ENCODE measurements around the gene SNX32. TPM values are rescaled to one million over a fixed set of nuclear protein-coding genes. Genes with fewer than 3 reads are reported as not detected.

Gene SNX32
- total and polyA plus RNA-seq, 2 of the 13 experiments (the other 11 are each of a cell fraction or from before 2014, with no cell fraction given) = 0.09 to 0.34 TPM

DNA sequence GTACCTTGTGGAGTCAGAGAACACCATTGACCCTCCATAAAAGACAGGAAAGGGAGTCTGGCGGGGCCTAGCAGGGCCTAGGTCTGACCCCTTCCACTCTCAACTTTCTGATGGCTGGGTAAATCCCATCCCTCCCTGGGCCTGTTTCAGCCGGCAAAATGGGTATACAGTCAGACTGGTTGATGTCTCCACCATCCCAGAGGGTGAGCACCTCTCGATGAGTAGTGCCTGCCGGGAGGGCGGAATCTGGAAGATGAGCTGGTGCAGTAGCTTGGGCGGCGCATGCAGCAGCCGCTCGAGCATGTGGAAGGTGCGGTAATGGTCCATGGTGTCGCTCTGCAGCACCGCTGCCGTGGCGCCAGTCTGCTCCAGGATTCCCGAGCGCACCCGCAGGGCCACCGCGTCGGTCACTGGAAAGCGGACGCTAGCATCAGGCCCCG, 54.0 kb downstream of the SNX32 start:
- POLR2A ChIA-PET = interaction anchor here (0.6 to 7.6 kb wide), 31 partner anchors 9 to 235 kb away, joined by 3 to 95 read pairs (median 5); partner anchors contain the start of genes BANF1, C11orf68, CFL1 and EFEMP2
- intact Hi-C loops (cut with micrococcal nuclease; ENCODE audit: unreplicated experiment) = loop anchor here (1.0 to 5.0 kb wide), 4 partner anchors 29 to 102 kb away; partner anchors contain the start of genes CFL1 and SART1
- Histone ChIP-seq H3K4me3 (replicated peaks in 1 of 3; ENCODE audit: insufficient read depth in 1 of 3, low read depth in 2 of 3, low read length in 3 of 3) (peak overlapping the region; percentile 74 to 91 (median 87)), H3K9me3 (ENCODE audit: low read length) (no peaks in the 10 kb centered on the region), H3K27ac (ENCODE audit: extremely low read length, insufficient read depth, low read length) (peak overlapping the region; percentile 37), H3K4me2 (ENCODE audit: low read depth, low read length) (peak overlapping the region; percentile 96), H3K79me2 (ENCODE audit: insufficient read depth, low read length) (peaks cover 5% of the 10 kb centered on the region), H3K9ac (ENCODE audit: insufficient read depth, low read depth, low read length) (peak overlapping the region; percentile 70), H3K36me3 (replicated peaks in 1 of 2; ENCODE audit: control insufficient read depth in 1 of 2, insufficient read depth in 2 of 2, low read length in 2 of 2) (peaks cover 4 to 16% of the 10 kb centered on the region in 2 experiments; a peak in 4 of 5 replicates), H2AFZ (ENCODE audit: low read length) (no peak overlapping the region), H3K27me3 (ENCODE audit: control insufficient read depth in 1 of 2, insufficient read depth in 2 of 2, low read length in 2 of 2) (no peaks in the 10 kb centered on the region; a peak in 1 of 5 replicates), H4K20me1 (ENCODE audit: insufficient read depth, low read length) (no peaks in the 10 kb centered on the region), H3K4me1 (ENCODE audit: insufficient read depth, low read length) (peaks cover 67% of the 10 kb centered on the region)
- WGBS (ENCODE audit: low lambda C conversion rate) = 0% methylated on average over 14 of the region's 23 CpGs
- ATAC-seq (peak; percentile 6), FAIRE-seq (no peak), DNase-seq (ENCODE audit: low spot score) (no peak)
- in situ Hi-C loops (cut with HindIII; ENCODE audit: extremely low pct_ligation_motif_present, low pct_unique_long_range_greater_than_20kb) = no loop called here
- TSS peak; percentile 54 for BruUV-seq (replicated peaks)
- CTCF ChIA-PET (ENCODE audit: low intra/inter-chr PET ratio, low total read pairs) = interaction anchor here (1.1 to 6.9 kb wide), 5 partner anchors 11 to 143 kb away, joined by 3 to 63 read pairs (median 4); no protein-coding TSS in a partner anchor
- TF ChIP-seq NR2F6 (IDR thresholded peaks at IDR 0.05) (no peak), NR2F6 (CRISPR knock-in tag; IDR thresholded peaks at IDR 0.05) (no peak), HES4 (CRISPR knock-in tag; IDR thresholded peaks at IDR 0.05; ENCODE audit: borderline replicate concordance) (peak; percentile 28; the same call in 1 of the 2 replicates), MAF1 (CRISPR knock-in tag; IDR thresholded peaks at IDR 0.05; ENCODE audit: borderline replicate concordance) (no peak), HNRNPLL (IDR thresholded peaks at IDR 0.05; ENCODE audit: low read depth, low read length, poor library complexity, severe bottlenecking) (peak; percentile 33), EZH2 (conservative IDR thresholded peaks at IDR 0.05; ENCODE audit: low read depth, low read length) (no peak), ARID2 (CRISPR knock-in tag; IDR thresholded peaks at IDR 0.05; ENCODE audit: borderline replicate concordance) (0 out of 2 replicates have a peak, but pooled peaks have one; percentile 2), LCORL (IDR thresholded peaks at IDR 0.05) (no peak), LCORL (CRISPR knock-in tag; IDR thresholded peaks at IDR 0.05) (no peak), ZBTB20 (CRISPR knock-in tag; IDR thresholded peaks at IDR 0.05; ENCODE audit: borderline replicate concordance, low read depth) (no peak), SMAD9 (CRISPR knock-in tag; IDR thresholded peaks at IDR 0.05) (no peak), ZNF12 (CRISPR knock-in tag; IDR thresholded peaks at IDR 0.05) (peak; percentile 22; the same call in 1 of the 2 replicates), ZFP36L1 (CRISPR knock-in tag; IDR thresholded peaks at IDR 0.05) (0 out of 2 replicates have a peak, but pooled peaks have one; percentile 49), ZNF17 (CRISPR knock-in tag; IDR thresholded peaks at IDR 0.05) (no peak), DZIP1 (CRISPR knock-in tag; IDR thresholded peaks at IDR 0.05) (no peak), MAFK (conservative IDR thresholded peaks at IDR 0.05 in 1 of 2, IDR thresholded peaks at IDR 0.05 in 1 of 2; ENCODE audit: low read length in 2 of 2) (no peak), ZBTB8A (CRISPR knock-in tag; IDR thresholded peaks at IDR 0.05; ENCODE audit: borderline replicate concordance, low read depth) (no peak), HNRNPK (IDR thresholded peaks at IDR 0.05; ENCODE audit: low read depth, low read length, poor library complexity, severe bottlenecking) (no peak), ZNF138 (CRISPR knock-in tag; IDR thresholded peaks at IDR 0.05; ENCODE audit: low read depth) (0 out of 2 replicates have a peak, but pooled peaks have one; percentile 56), ZKSCAN5 (CRISPR knock-in tag; IDR thresholded peaks at IDR 0.05) (no peak), ARNT2 (CRISPR knock-in tag; IDR thresholded peaks at IDR 0.05; ENCODE audit: low read depth) (peak; percentile 12; the same call in 1 of the 2 replicates), IKZF1 (IDR thresholded peaks at IDR 0.05) (no peak), ZNF577 (CRISPR knock-in tag; IDR thresholded peaks at IDR 0.05; ENCODE audit: borderline replicate concordance, low read depth) (no peak)
- TF ChIP-seq, protein P1, sequence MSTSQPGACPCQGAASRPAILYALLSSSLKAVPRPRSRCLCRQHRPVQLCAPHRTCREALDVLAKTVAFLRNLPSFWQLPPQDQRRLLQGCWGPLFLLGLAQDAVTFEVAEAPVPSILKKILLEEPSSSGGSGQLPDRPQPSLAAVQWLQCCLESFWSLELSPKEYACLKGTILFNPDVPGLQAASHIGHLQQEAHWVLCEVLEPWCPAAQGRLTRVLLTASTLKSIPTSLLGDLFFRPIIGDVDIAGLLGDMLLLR (CRISPR knock-in tag; IDR thresholded peaks at IDR 0.05) = peak; percentile 68; the same call in 1 of the 2 replicates
